Activated B cell treated with CpG ODN at 0.5 μM for 24 hours (primary cell): ENCODE measurements around the gene ARHGEF4. TPM values are rescaled to one million over a fixed set of nuclear protein-coding genes. Genes with fewer than 3 reads are reported as not detected.

Experiments used
- ATAC-seq: fragments of 200-7000 bp; cut with Tn5 transposase; one replicate; pipeline ENCODE4 v1.10.0; 2021; ENCODE audit warnings: low read depth, mild to moderate bottlenecking, moderate library complexity
- CTCF ChIA-PET: fragments of 350-600 bp; sonication (Branson Sonifier 250); formaldehyde crosslinking; loops from one replicate; lab custom pipeline; 2021; ENCODE audit warnings: antibody characterized with exemption; lab: Charles Lee
- POLR2A ChIA-PET: fragments of 350-600 bp; sonication (Branson Sonifier 250); formaldehyde crosslinking; loops from one replicate; lab custom pipeline; 2021; ENCODE audit warnings: antibody characterized with exemption; lab: Charles Lee
- DNase-seq: peaks from one replicate; pipeline ENCODE4 v3.0.0; 2022
- H3K27ac Mint-ChIP-seq: one replicate; pipeline ENCODE4 v1.8.0; 2020; ENCODE audit warnings: mixed read lengths
- H3K27me3 Mint-ChIP-seq: one replicate; pipeline ENCODE4 v1.8.0; 2021; ENCODE audit warnings: mixed read lengths
- H3K36me3 Mint-ChIP-seq: one replicate; pipeline ENCODE4 v1.8.0; 2021; ENCODE audit warnings: low read depth, mixed read lengths
- H3K4me1 Mint-ChIP-seq: one replicate; pipeline ENCODE4 v1.8.0; 2021; ENCODE audit warnings: mixed read lengths
- H3K4me3 Mint-ChIP-seq: one replicate; pipeline ENCODE4 v1.8.0; 2020; ENCODE audit warnings: mild to moderate bottlenecking, mixed read lengths
- H3K9me3 Mint-ChIP-seq: one replicate; pipeline ENCODE4 v1.8.0; 2020; ENCODE audit warnings: mixed read lengths
- CTCF ChIP-seq: fragments of 200-600 bp; IDR thresholded peaks from one replicate; pipeline ENCODE4 v1.8.0; 2022; ENCODE audit warnings: antibody characterized with exemption, mild to moderate bottlenecking
- intact Hi-C: fragments of 100-400 bp; cut with micrococcal nuclease; formaldehyde crosslinking; loops from one replicate; pipeline ENCODE4 v1.15.1; 2024
- total RNA-seq: library from RNA; stranded (reverse); gene quantifications from 2 replicates; pipeline ENCODE4 v1.2.3, GENCODE V29; 2022

Gene ARHGEF4
- total RNA-seq, 1 donor from 2014 or later: 0.29 TPM

- no peaks in the 10 kb centered on the region for H3K9me3 Mint-ChIP-seq
- peaks cover 6% of the 10 kb centered on the region for H3K27me3 Mint-ChIP-seq
- DNase-seq (no peak), ATAC-seq (no peak)
- intact Hi-C loops: no loop called here
- POLR2A ChIA-PET: no interaction called here
- H3K4me1 Mint-ChIP-seq: no peaks in the 10 kb centered on the region
- TF ChIP-seq CTCF: no peak
- CTCF ChIA-PET: no interaction called here
- no peaks in the 10 kb centered on the region for H3K36me3 Mint-ChIP-seq
- no peak overlapping the region for H3K27ac Mint-ChIP-seq
- H3K4me3 Mint-ChIP-seq: no peak overlapping the region
Measured at GRCh38 chr2:130884013-130884412, 47.3 kb downstream of the ARHGEF4 start.

- Mint-ChIP-seq H3K27ac (no peak overlapping the region), H3K4me1 (no peaks in the 10 kb centered on the region), H3K9me3 (no peaks in the 10 kb centered on the region), H3K36me3 (no peaks in the 10 kb centered on the region), H3K27me3 (peaks cover 10% of the 10 kb centered on the region), H3K4me3 (no peak overlapping the region)
- CTCF ChIA-PET: no interaction called here
- intact Hi-C loops: no loop called here
- TF ChIP-seq CTCF: no peak
- no peak for ATAC-seq
- POLR2A ChIA-PET: interaction anchor here (0.6 kb wide), 1 partner anchor 39 kb away, joined by 3 read pairs; no protein-coding TSS in a partner anchor
- DNase-seq: no peak
Measured at GRCh38 chr2:130884503-130884902, 47.8 kb downstream of the ARHGEF4 start.

GRCh38 chr2:130887643-130888042 is 50.9 kb downstream of the ARHGEF4 start:
- ChIA-PET POLR2A (no interaction called here), CTCF (interaction anchor here (0.6 kb wide), 1 partner anchor 21 kb away, joined by 3 read pairs; no protein-coding TSS in a partner anchor)
- Mint-ChIP-seq H3K27me3 (peaks cover 14% of the 10 kb centered on the region), H3K27ac (no peak overlapping the region), H3K4me3 (no peak overlapping the region), H3K9me3 (no peaks in the 10 kb centered on the region), H3K36me3 (no peaks in the 10 kb centered on the region), H3K4me1 (peaks cover 4% of the 10 kb centered on the region)
- no peak for DNase-seq
- ATAC-seq: no peak
- intact Hi-C loops: no loop called here
- TF ChIP-seq CTCF: no peak

- H3K9me3 Mint-ChIP-seq: no peaks in the 10 kb centered on the region
- ATAC-seq: no peak
- no peaks in the 10 kb centered on the region for H3K36me3 Mint-ChIP-seq
- TF ChIP-seq CTCF: no peak
- ChIA-PET POLR2A (no interaction called here), CTCF (interaction anchor here (1.1 kb wide), 1 partner anchor 18 kb away, joined by 3 read pairs; no protein-coding TSS in a partner anchor)
- H3K27ac Mint-ChIP-seq: no peak overlapping the region
- DNase-seq: no peak
- peaks cover 4% of the 10 kb centered on the region for H3K4me1 Mint-ChIP-seq
- H3K27me3 Mint-ChIP-seq: peaks cover 17% of the 10 kb centered on the region
- H3K4me3 Mint-ChIP-seq: no peak overlapping the region
- intact Hi-C loops: no loop called here
Measured at GRCh38 chr2:130890941-130891669, 54.4 kb downstream of the ARHGEF4 start.

- Mint-ChIP-seq H3K36me3 (no peaks in the 10 kb centered on the region), H3K4me1 (peaks cover 4% of the 10 kb centered on the region), H3K4me3 (no peak overlapping the region), H3K27ac (no peak overlapping the region), H3K9me3 (no peaks in the 10 kb centered on the region), H3K27me3 (peaks cover 24% of the 10 kb centered on the region)
- intact Hi-C loops: no loop called here
- CTCF ChIA-PET: no interaction called here
- POLR2A ChIA-PET: no interaction called here
- DNase-seq (no peak), ATAC-seq (no peak)
- TF ChIP-seq CTCF: no peak
Measured at GRCh38 chr2:130891966-130892365, 55.3 kb downstream of the ARHGEF4 start.
